Tibial nerve (tissue), 4 donors: ENCODE measurements around the gene MINK1. TPM values are rescaled to one million over a fixed set of nuclear protein-coding genes. Genes with fewer than 3 reads are reported as not detected.
A peak's percentile ranks its signal among the peaks of the same experiment; 100 is the strongest.

Source experiments
- DNase-seq, 2 donors: peaks; one replicate each; pipeline ENCODE4 v3.0.0-alpha.2; 2019; ENCODE audit warnings: low spot score in 2 of 2
- H3K27ac ChIP-seq, 4 donors: fragments of 200-600 bp; sonication (generic) in 3 of 4; one replicate each; pipeline ENCODE4 v1.5.1; 2017 to 2019; ENCODE audit warnings: mild to moderate bottlenecking in 1 of 4
- H3K27me3 ChIP-seq, 2 donors: fragments of 200-600 bp; sonication (generic) in 1 of 2; one replicate each; pipeline versions ENCODE4 v1.5.1 to v1.6.0; 2017 to 2019
- H3K36me3 ChIP-seq, 3 donors: fragments of 200-600 bp; sonication (generic); one replicate each; pipeline ENCODE4 v1.5.1; 2018 to 2019
- H3K4me1 ChIP-seq, 4 donors: fragments of 200-600 bp; sonication (generic) in 3 of 4; one replicate each; pipeline ENCODE4 v1.5.1; 2017 to 2019
- H3K4me3 ChIP-seq, 4 donors: fragments of 200-600 bp; sonication (generic) in 3 of 4; one replicate each; pipeline ENCODE4 v1.5.1; 2017 to 2019; ENCODE audit warnings: mild to moderate bottlenecking in 1 of 4, moderate library complexity in 1 of 4
- H3K9me3 ChIP-seq, 4 donors: fragments of 200-600 bp; sonication (generic) in 3 of 4; one replicate each; pipeline ENCODE4 v1.5.1; 2017 to 2019
- EP300 ChIP-seq, 2 donors: sonication (generic); formaldehyde crosslinking; IDR thresholded peaks; one replicate each; pipeline ENCODE4 v1.6.1; 2017; ENCODE audit warnings: antibody characterized with exemption in 2 of 2, mild to moderate bottlenecking in 1 of 2
- POLR2A ChIP-seq, 2 donors: fragments of 450-650 bp; IDR thresholded peaks; one replicate each; pipeline ENCODE4 v1.6.1; 2017; ENCODE audit warnings: antibody characterized with exemption in 2 of 2, mild to moderate bottlenecking in 2 of 2, moderate library complexity in 2 of 2
- WGBS, 2 donors: methylation state at CpG; one replicate each; pipeline ENCODE4 v1.1.5; 2018; 5-methylcytosine and 5-hydroxymethylcytosine counted together
- total RNA-seq, 4 donors: library from RNA; depleted of rRNA; stranded (reverse); fragments of >200 nt; gene quantifications; one replicate each; pipeline ENCODE4 v1.1.0, GENCODE V29; 2016
- TF ChIP-seq, protein P1 (sequence below), 5 experiments: fragments of 200-600 bp in 3 of 5; fragments of 450-650 bp in 2 of 5; sonication (generic) in 3 of 5; IDR thresholded peaks; one replicate each; pipeline ENCODE4 v1.5.1; 2016 to 2019; ENCODE audit warnings: antibody characterized with exemption in 5 of 5, mild to moderate bottlenecking in 3 of 5, moderate library complexity in 2 of 5

Gene MINK1
- 10 to 100 TPM; 57.1 to 94.3 (median 85.7) TPM for total RNA-seq

GRCh38 chr17:4833178-4833940, at the start of gene MINK1:
Gene MINK1, plus strand, starts transcription at chr17:4833340. Its CDS starts 244 bp downstream, at chr17:4833584.
- Histone ChIP-seq H3K36me3 (no peaks in the 10 kb centered on the region), H3K4me3 (peak within 1 kb of the TSS; percentile 76 to 100 (median 98)), H3K4me1 (peaks cover 0 to 42% (median 28%) of the 10 kb centered on the region in 4 donors), H3K27ac (peak within 1 kb of the TSS; percentile 93 to 99 (median 96)), H3K9me3 (no peaks in the 10 kb centered on the region), H3K27me3 (no peaks in the 10 kb centered on the region)
- 1% methylated on average over 59 to 60 of the region's 91 CpGs for WGBS, 2 donors
- DNase-seq: peak; percentile 67 to 69
- TF ChIP-seq EP300 (IDR thresholded peaks at IDR 0.05): peak in 1 of 2 donors; percentile 89
- peak; percentile 81 to 92 for TF ChIP-seq POLR2A (IDR thresholded peaks at IDR 0.05)
- TF ChIP-seq, protein P1, sequence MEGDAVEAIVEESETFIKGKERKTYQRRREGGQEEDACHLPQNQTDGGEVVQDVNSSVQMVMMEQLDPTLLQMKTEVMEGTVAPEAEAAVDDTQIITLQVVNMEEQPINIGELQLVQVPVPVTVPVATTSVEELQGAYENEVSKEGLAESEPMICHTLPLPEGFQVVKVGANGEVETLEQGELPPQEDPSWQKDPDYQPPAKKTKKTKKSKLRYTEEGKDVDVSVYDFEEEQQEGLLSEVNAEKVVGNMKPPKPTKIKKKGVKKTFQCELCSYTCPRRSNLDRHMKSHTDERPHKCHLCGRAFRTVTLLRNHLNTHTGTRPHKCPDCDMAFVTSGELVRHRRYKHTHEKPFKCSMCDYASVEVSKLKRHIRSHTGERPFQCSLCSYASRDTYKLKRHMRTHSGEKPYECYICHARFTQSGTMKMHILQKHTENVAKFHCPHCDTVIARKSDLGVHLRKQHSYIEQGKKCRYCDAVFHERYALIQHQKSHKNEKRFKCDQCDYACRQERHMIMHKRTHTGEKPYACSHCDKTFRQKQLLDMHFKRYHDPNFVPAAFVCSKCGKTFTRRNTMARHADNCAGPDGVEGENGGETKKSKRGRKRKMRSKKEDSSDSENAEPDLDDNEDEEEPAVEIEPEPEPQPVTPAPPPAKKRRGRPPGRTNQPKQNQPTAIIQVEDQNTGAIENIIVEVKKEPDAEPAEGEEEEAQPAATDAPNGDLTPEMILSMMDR (IDR thresholded peaks at IDR 0.05): peak in 2 of 5 experiments; percentile 13 to 41

DNA sequence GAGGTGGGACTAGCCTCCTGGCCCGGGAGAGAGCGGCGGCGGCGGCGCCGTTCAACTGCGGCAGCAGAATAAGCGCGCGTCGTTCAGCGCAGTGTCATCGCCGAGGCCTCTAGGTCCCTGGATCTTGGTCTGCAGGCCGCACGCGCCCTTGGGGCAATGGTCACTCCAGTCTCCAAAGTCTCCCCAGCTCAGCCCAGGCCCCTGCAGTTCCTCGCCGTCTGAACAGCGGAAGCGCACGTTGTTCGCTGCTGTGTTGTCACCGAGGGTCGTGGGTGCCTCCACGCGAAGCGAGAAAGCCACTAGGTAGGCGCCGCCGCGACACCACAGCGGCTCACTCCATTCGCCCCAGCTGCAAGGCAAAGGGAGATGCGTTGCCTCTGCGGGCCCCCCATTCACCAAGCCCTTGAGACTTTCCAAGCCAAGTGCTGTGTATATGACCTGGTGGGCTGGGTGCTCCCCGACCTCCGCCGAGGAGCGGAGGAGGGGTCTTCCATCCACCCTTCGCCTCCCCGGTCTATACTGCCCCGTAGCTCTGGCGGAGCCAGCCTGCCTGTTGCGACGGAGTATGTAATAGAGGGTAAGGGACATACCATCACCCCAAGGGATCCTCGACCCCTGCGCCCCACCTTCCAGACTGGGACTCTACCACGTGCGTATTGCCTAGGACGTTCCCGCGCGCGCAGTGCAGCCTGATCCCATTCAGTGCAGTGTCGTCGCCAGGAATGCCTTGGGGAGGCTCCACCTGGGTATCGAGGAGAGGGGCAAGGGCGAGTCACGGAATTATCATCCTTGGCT, 47.6 kb upstream of the MINK1 start:
- Histone ChIP-seq H3K27me3 (peaks cover 0 to 55% of the 10 kb centered on the region in 2 donors), H3K36me3 (no peaks in the 10 kb centered on the region), H3K27ac (no peak overlapping the region), H3K9me3 (no peaks in the 10 kb centered on the region), H3K4me1 (peaks cover 0 to 48% (median 25%) of the 10 kb centered on the region in 4 donors), H3K4me3 (peak overlapping the region in 2 of 4 donors; percentile 21 to 35)
- no peak for DNase-seq
- WGBS, 2 donors: 10 to 17% methylated on average over 43 to 49 of the region's 61 CpGs
- TF ChIP-seq, protein P1 (IDR thresholded peaks at IDR 0.05): no peak
- TF ChIP-seq POLR2A (IDR thresholded peaks at IDR 0.05): no peak
- no peak for TF ChIP-seq EP300 (IDR thresholded peaks at IDR 0.05)

DNA sequence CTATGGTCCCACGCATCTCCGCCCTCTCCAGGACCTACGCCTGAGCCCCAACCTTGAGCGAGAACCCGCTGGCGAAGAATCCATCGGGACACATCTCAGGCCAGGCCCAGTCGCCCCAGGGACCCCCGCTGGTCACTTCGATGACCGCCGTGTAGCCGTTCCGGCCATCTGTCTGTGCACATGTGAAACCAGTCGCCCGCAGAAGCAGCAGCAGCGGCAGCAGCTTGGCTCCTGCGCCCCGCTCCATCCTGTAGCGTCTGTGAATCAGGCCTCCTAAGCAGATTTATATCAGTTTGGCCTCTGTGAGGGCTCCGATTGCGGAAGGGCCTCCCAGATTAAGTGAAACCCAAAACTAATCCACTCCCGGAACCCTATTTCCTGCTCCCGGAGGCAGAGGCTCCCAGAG, 47.0 kb upstream of the MINK1 start, which contains the start of gene VMO1:
Gene VMO1, minus strand, starts transcription at position 259 of the 406 bp plus-strand sequence. Its CDS starts 12 bp downstream, at position 247.
- peaks cover 0 to 49% of the 10 kb centered on the region in 2 donors for H3K27me3 ChIP-seq
- H3K27ac ChIP-seq: peak within 1 kb of the TSS in 1 of 4 donors; percentile 43
- TF ChIP-seq, protein P1 (IDR thresholded peaks at IDR 0.05): no peak
- no peak for TF ChIP-seq POLR2A (IDR thresholded peaks at IDR 0.05)
- no peak for TF ChIP-seq EP300 (IDR thresholded peaks at IDR 0.05)
- WGBS, 2 donors: 4 to 6% methylated on average over 19 to 21 of the region's 24 CpGs
- H3K36me3 ChIP-seq: no peaks in the 10 kb centered on the region
- peak within 1 kb of the TSS in 2 of 4 donors; percentile 21 to 35 for H3K4me3 ChIP-seq
- no peak for DNase-seq
- peaks cover 0 to 48% (median 27%) of the 10 kb centered on the region in 4 donors for H3K4me1 ChIP-seq
- H3K9me3 ChIP-seq: no peaks in the 10 kb centered on the region

DNA sequence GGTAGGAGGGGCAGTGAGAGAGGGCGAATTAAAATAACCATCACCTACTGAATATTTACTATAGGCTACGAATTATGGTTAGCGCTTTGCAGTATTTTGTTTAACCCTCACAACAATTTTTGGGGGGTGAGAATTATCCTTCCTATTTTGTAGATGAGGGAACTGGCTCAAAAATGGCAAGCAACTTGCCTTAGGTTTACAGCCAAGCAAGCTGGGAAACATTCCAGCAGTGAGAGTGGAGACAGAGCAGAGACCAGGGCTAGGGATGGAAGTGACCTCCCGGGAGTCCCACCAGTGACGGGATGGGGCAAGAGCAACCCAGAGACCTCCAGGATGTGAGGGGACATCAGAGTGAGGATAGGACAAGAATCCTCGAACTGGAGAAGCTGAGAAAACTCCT, 46.6 kb upstream of the MINK1 start:
- H3K4me1 ChIP-seq: peaks cover 0 to 48% (median 27%) of the 10 kb centered on the region in 4 donors
- peaks cover 0 to 45% of the 10 kb centered on the region in 2 donors for H3K27me3 ChIP-seq
- DNase-seq: no peak
- H3K36me3 ChIP-seq: no peaks in the 10 kb centered on the region
- 12 to 25% methylated on average over 6 of the region's 6 CpGs for WGBS, 2 donors
- peak overlapping the region in 1 of 4 donors; percentile 43 for H3K27ac ChIP-seq
- peak overlapping the region in 1 of 4 donors; percentile 35 for H3K4me3 ChIP-seq
- TF ChIP-seq EP300 (IDR thresholded peaks at IDR 0.05) (no peak), POLR2A (IDR thresholded peaks at IDR 0.05) (no peak)
- TF ChIP-seq, protein P1 (IDR thresholded peaks at IDR 0.05): no peak
- no peaks in the 10 kb centered on the region for H3K9me3 ChIP-seq
